CD1c-positive myeloid dendritic cell (primary cell): Measurements from ENCODE around the gene GOLGA6L10.
"Not testable (repeated sequence)": the region's sequence is repeated elsewhere in the genome, so short reads cannot be mapped to it uniquely, and the experiment has no call there.

Source experiments
- DNase-seq: peaks from one replicate; pipeline ENCODE4 v3.0.0-alpha.2; 2016; ENCODE audit errors: extremely low spot score

GOLGA6L10 gene

GRCh38 chr15:82317516-82317915 lies 31.8 kb downstream of the GOLGA6L10 start:
- DNase-seq, result not testable (repeated sequence)

GRCh38 chr15:82317091-82317489 lies 32.2 kb downstream of the GOLGA6L10 start:
- DNase-seq, result no peak

GRCh38 chr15:82316247-82317090 lies 32.8 kb downstream of the GOLGA6L10 start:
- not testable (repeated sequence) for DNase-seq

GRCh38 chr15:82315519-82316246 lies 33.6 kb downstream of the GOLGA6L10 start:
- no peak for DNase-seq

GRCh38 chr15:82314769-82315518 lies 34.3 kb downstream of the GOLGA6L10 start:
- no peak for DNase-seq

GRCh38 chr15:82313951-82314768 lies 35.1 kb downstream of the GOLGA6L10 start:
- DNase-seq, result not testable (repeated sequence)

- DNase-seq, result no peak
Measured at GRCh38 chr15:82313446-82313845, 35.8 kb downstream of the GOLGA6L10 start.

- no peak for DNase-seq
Measured at GRCh38 chr15:82312586-82313349, 36.5 kb downstream of the GOLGA6L10 start.

GRCh38 chr15:82311321-82311720 lies 38.0 kb downstream of the GOLGA6L10 start:
- DNase-seq, result not testable (repeated sequence)

- DNase-seq, result no peak
Measured at GRCh38 chr15:82309802-82310201, 39.5 kb downstream of the GOLGA6L10 start.

GRCh38 chr15:82307714-82308081 lies 41.6 kb downstream of the GOLGA6L10 start:
- no peak for DNase-seq

GRCh38 chr15:82306791-82307713 lies 42.2 kb downstream of the GOLGA6L10 start:
- no peak for DNase-seq

GRCh38 chr15:82305621-82306048 lies 43.6 kb downstream of the GOLGA6L10 start:
- DNase-seq, result no peak

- DNase-seq, result no peak
Measured at GRCh38 chr15:82304778-82305090, 44.5 kb downstream of the GOLGA6L10 start.

GRCh38 chr15:82303956-82304777 lies 45.1 kb downstream of the GOLGA6L10 start:
- no peak for DNase-seq

GRCh38 chr15:82301296-82302016 lies 47.8 kb downstream of the GOLGA6L10 start:
- no peak for DNase-seq

- no peak for DNase-seq
Measured at GRCh38 chr15:82300883-82301282, 48.4 kb downstream of the GOLGA6L10 start.

GRCh38 chr15:82300326-82300725 lies 48.9 kb downstream of the GOLGA6L10 start:
- DNase-seq, result not testable (repeated sequence)
